Measurements from ENCODE around the gene COL18A1. TPM values are rescaled to one million over a fixed set of nuclear protein-coding genes. Genes with fewer than 3 reads are reported as not detected.

Gene COL18A1
- polyA plus RNA-seq, 3 donors from 2014 or later: 0.30 to 1.8 (median 0.46) TPM

GRCh38 chr21:45421071-45421845 lies 16.3 kb downstream of the COL18A1 start:
- Mint-ChIP-seq H3K4me1 (no peaks in the 10 kb centered on the region), H3K9me3 (no peaks in the 10 kb centered on the region), H3K27me3 (ENCODE audit: low read depth in 3 of 3) (peaks cover 2 to 5% (median 4%) of the 10 kb centered on the region in 3 donors), H3K4me3 (no peak overlapping the region), H3K27ac (no peak overlapping the region), H3K36me3 (no peaks in the 10 kb centered on the region)
- DNase-seq: no peak

GRCh38 chr21:45421846-45422775 lies 17.1 kb downstream of the COL18A1 start:
- no peaks in the 10 kb centered on the region for H3K36me3 Mint-ChIP-seq
- DNase-seq: no peak
- peaks cover under 1 to 3% (median 2%) of the 10 kb centered on the region in 3 donors for H3K27me3 Mint-ChIP-seq (ENCODE audit: low read depth in 3 of 3)

GRCh38 chr21:45423201-45423955 lies 18.4 kb downstream of the COL18A1 start:
- no peak overlapping the region for H3K4me3 Mint-ChIP-seq
- H3K27me3 Mint-ChIP-seq (ENCODE audit: low read depth in 3 of 3): peaks cover 0 to 3% (median 0%) of the 10 kb centered on the region in 3 donors
- no peak overlapping the region for H3K27ac Mint-ChIP-seq
- no peaks in the 10 kb centered on the region for H3K4me1 Mint-ChIP-seq
- H3K9me3 Mint-ChIP-seq: no peaks in the 10 kb centered on the region
- no peaks in the 10 kb centered on the region for H3K36me3 Mint-ChIP-seq
- no peak for DNase-seq

More at GRCh38 chr21:45421846-45422775, 17.1 kb downstream of the COL18A1 start:
- no peak overlapping the region for H3K27ac Mint-ChIP-seq
- H3K4me3 Mint-ChIP-seq: no peak overlapping the region
- no peaks in the 10 kb centered on the region for H3K4me1 Mint-ChIP-seq
- H3K9me3 Mint-ChIP-seq: no peaks in the 10 kb centered on the region

- Mint-ChIP-seq H3K4me1 (no peaks in the 10 kb centered on the region), H3K27ac (no peak overlapping the region), H3K36me3 (no peaks in the 10 kb centered on the region), H3K9me3 (no peaks in the 10 kb centered on the region), H3K27me3 (ENCODE audit: low read depth in 3 of 3) (peaks cover 1 to 3% (median 2%) of the 10 kb centered on the region in 3 donors), H3K4me3 (no peak overlapping the region)
- no peak for DNase-seq
Observed at GRCh38 chr21:45423968-45424853, 19.2 kb downstream of the COL18A1 start.

- DNase-seq: no peak
- Mint-ChIP-seq H3K9me3 (no peaks in the 10 kb centered on the region), H3K4me3 (no peak overlapping the region), H3K36me3 (no peaks in the 10 kb centered on the region), H3K27ac (no peak overlapping the region), H3K27me3 (ENCODE audit: low read depth in 3 of 3) (peaks cover 1 to 3% (median 3%) of the 10 kb centered on the region in 3 donors), H3K4me1 (no peaks in the 10 kb centered on the region)
Observed at GRCh38 chr21:45424854-45425795, 20.2 kb downstream of the COL18A1 start.

GRCh38 chr21:45427331-45428271 lies 22.6 kb downstream of the COL18A1 start:
- Mint-ChIP-seq H3K9me3 (no peaks in the 10 kb centered on the region), H3K4me1 (no peaks in the 10 kb centered on the region), H3K27ac (no peak overlapping the region), H3K27me3 (ENCODE audit: low read depth in 3 of 3) (peaks cover 0 to 5% (median 3%) of the 10 kb centered on the region in 3 donors), H3K36me3 (no peaks in the 10 kb centered on the region), H3K4me3 (no peak overlapping the region)
- no peak for DNase-seq

GRCh38 chr21:45428534-45428933 lies 23.6 kb downstream of the COL18A1 start:
- no peak overlapping the region for H3K4me3 Mint-ChIP-seq
- H3K36me3 Mint-ChIP-seq: no peaks in the 10 kb centered on the region
- H3K4me1 Mint-ChIP-seq: no peaks in the 10 kb centered on the region
- H3K27me3 Mint-ChIP-seq (ENCODE audit: low read depth in 3 of 3): peaks cover 0 to 8% (median 3%) of the 10 kb centered on the region in 3 donors
- no peak overlapping the region for H3K27ac Mint-ChIP-seq
- no peaks in the 10 kb centered on the region for H3K9me3 Mint-ChIP-seq
- DNase-seq: no peak

- Mint-ChIP-seq H3K4me3 (no peak overlapping the region), H3K9me3 (no peaks in the 10 kb centered on the region), H3K27ac (no peak overlapping the region), H3K36me3 (no peaks in the 10 kb centered on the region), H3K4me1 (no peaks in the 10 kb centered on the region), H3K27me3 (ENCODE audit: low read depth in 3 of 3) (peaks cover 0 to 8% (median 3%) of the 10 kb centered on the region in 3 donors)
- no peak for DNase-seq
Observed at GRCh38 chr21:45429221-45430175, 24.5 kb downstream of the COL18A1 start.

GRCh38 chr21:45430521-45431501 lies 25.8 kb downstream of the COL18A1 start:
- Mint-ChIP-seq H3K4me3 (no peak overlapping the region), H3K9me3 (no peaks in the 10 kb centered on the region), H3K27me3 (ENCODE audit: low read depth in 3 of 3) (peaks cover 0 to 8% (median 3%) of the 10 kb centered on the region in 3 donors), H3K36me3 (no peaks in the 10 kb centered on the region), H3K4me1 (no peaks in the 10 kb centered on the region), H3K27ac (no peak overlapping the region)
- DNase-seq: no peak

All from immature natural killer cell (primary cell).